ENCODE measurements around the gene VTCN1. TPM values are rescaled to one million over a fixed set of nuclear protein-coding genes. Genes with fewer than 3 reads are reported as not detected.

VTCN1 gene
- total RNA-seq, 2 donors from 2014 or later = not detected

GRCh38 chr1:117130526-117130925, 80.2 kb downstream of the VTCN1 start:
- no peak overlapping the region for H3K4me3 ChIP-seq (ENCODE audit: low read length)
- WGBS, 2 experiments (ENCODE audit: insufficient coverage in 1 of 2, insufficient read length in 1 of 2) = 86 to 92% methylated on average over 1 of the region's 4 CpGs
- Mint-ChIP-seq H3K27me3 (ENCODE audit: insufficient read depth) (no peaks in the 10 kb centered on the region), H3K4me3 (no peak overlapping the region), H3K4me1 (peaks cover 16% of the 10 kb centered on the region), H3K9me3 (no peaks in the 10 kb centered on the region), H3K27ac (no peak overlapping the region), H3K36me3 (ENCODE audit: low read depth) (no peaks in the 10 kb centered on the region)
- H3K9ac ChIP-seq (ENCODE audit: extremely low read depth, low read length, poor library complexity, severe bottlenecking) = no peak overlapping the region
- H3K36me3 ChIP-seq (ENCODE audit: control insufficient read depth, insufficient read depth, low read length) = no peaks in the 10 kb centered on the region
- H3K27me3 ChIP-seq (ENCODE audit: control insufficient read depth, insufficient read depth, low read length, poor library complexity, severe bottlenecking) = peaks cover 7% of the 10 kb centered on the region
- DNase-seq = no peak
- TF ChIP-seq, protein P1, sequence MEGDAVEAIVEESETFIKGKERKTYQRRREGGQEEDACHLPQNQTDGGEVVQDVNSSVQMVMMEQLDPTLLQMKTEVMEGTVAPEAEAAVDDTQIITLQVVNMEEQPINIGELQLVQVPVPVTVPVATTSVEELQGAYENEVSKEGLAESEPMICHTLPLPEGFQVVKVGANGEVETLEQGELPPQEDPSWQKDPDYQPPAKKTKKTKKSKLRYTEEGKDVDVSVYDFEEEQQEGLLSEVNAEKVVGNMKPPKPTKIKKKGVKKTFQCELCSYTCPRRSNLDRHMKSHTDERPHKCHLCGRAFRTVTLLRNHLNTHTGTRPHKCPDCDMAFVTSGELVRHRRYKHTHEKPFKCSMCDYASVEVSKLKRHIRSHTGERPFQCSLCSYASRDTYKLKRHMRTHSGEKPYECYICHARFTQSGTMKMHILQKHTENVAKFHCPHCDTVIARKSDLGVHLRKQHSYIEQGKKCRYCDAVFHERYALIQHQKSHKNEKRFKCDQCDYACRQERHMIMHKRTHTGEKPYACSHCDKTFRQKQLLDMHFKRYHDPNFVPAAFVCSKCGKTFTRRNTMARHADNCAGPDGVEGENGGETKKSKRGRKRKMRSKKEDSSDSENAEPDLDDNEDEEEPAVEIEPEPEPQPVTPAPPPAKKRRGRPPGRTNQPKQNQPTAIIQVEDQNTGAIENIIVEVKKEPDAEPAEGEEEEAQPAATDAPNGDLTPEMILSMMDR (conservative IDR thresholded peaks at IDR 0.05) = no peak
- no peaks in the 10 kb centered on the region for H3K4me1 ChIP-seq (ENCODE audit: control insufficient read depth, insufficient read depth, low read length)
- no peak overlapping the region for H3K27ac ChIP-seq (ENCODE audit: low read depth, low read length)
- H3K9me3 ChIP-seq (ENCODE audit: control insufficient read depth, low read length) = no peaks in the 10 kb centered on the region

- H3K27me3 ChIP-seq (ENCODE audit: control insufficient read depth, insufficient read depth, low read length, poor library complexity, severe bottlenecking) = peaks cover 10% of the 10 kb centered on the region
- Mint-ChIP-seq H3K27ac (no peak overlapping the region), H3K4me3 (no peak overlapping the region), H3K9me3 (no peaks in the 10 kb centered on the region), H3K27me3 (ENCODE audit: insufficient read depth) (no peaks in the 10 kb centered on the region), H3K4me1 (peaks cover 7% of the 10 kb centered on the region), H3K36me3 (ENCODE audit: low read depth) (no peaks in the 10 kb centered on the region)
- peak overlapping the region; percentile 74 for H3K27ac ChIP-seq (ENCODE audit: low read depth, low read length)
- no peak for DNase-seq
- TF ChIP-seq, protein P1 (conservative IDR thresholded peaks at IDR 0.05) = peak; percentile 76
- no peak overlapping the region for H3K9ac ChIP-seq (ENCODE audit: extremely low read depth, low read length, poor library complexity, severe bottlenecking)
- no peak overlapping the region for H3K4me3 ChIP-seq (ENCODE audit: low read length)
- H3K4me1 ChIP-seq (ENCODE audit: control insufficient read depth, insufficient read depth, low read length) = no peaks in the 10 kb centered on the region
- 57 to 66% methylated on average over 2 to 5 of the region's 5 CpGs for WGBS, 2 experiments (ENCODE audit: insufficient coverage in 1 of 2, insufficient read length in 1 of 2)
- H3K9me3 ChIP-seq (ENCODE audit: control insufficient read depth, low read length) = no peaks in the 10 kb centered on the region
- H3K36me3 ChIP-seq (ENCODE audit: control insufficient read depth, insufficient read depth, low read length) = no peaks in the 10 kb centered on the region
Measured at GRCh38 chr1:117128323-117129079, 82.2 kb downstream of the VTCN1 start.

GRCh38 chr1:117127795-117128194, 82.9 kb downstream of the VTCN1 start:
- Histone ChIP-seq H3K4me3 (ENCODE audit: low read length) (no peak overlapping the region), H3K27me3 (ENCODE audit: control insufficient read depth, insufficient read depth, low read length, poor library complexity, severe bottlenecking) (peaks cover 10% of the 10 kb centered on the region), H3K9me3 (ENCODE audit: control insufficient read depth, low read length) (no peaks in the 10 kb centered on the region), H3K27ac (ENCODE audit: low read depth, low read length) (no peak overlapping the region), H3K36me3 (ENCODE audit: control insufficient read depth, insufficient read depth, low read length) (no peaks in the 10 kb centered on the region), H3K9ac (ENCODE audit: extremely low read depth, low read length, poor library complexity, severe bottlenecking) (no peak overlapping the region), H3K4me1 (ENCODE audit: control insufficient read depth, insufficient read depth, low read length) (no peaks in the 10 kb centered on the region)
- no peak for DNase-seq
- Mint-ChIP-seq H3K4me3 (no peak overlapping the region), H3K36me3 (ENCODE audit: low read depth) (no peaks in the 10 kb centered on the region), H3K9me3 (no peaks in the 10 kb centered on the region), H3K27ac (peak overlapping the region; percentile 12), H3K27me3 (ENCODE audit: insufficient read depth) (no peaks in the 10 kb centered on the region), H3K4me1 (peaks cover 7% of the 10 kb centered on the region)
- TF ChIP-seq, protein P1 (conservative IDR thresholded peaks at IDR 0.05) = no peak

All from endodermal cell (in vitro differentiated cells).